ENCODE data around the gene STK33.

- no peak for TF ChIP-seq CTCF (IDR thresholded peaks at IDR 0.05)
- no peak for TF ChIP-seq POLR2A (IDR thresholded peaks at IDR 0.05)
Observed at GRCh38 chr11:8361664-8362210, 232.3 kb downstream of the STK33 start.

All from esophagus squamous epithelium (tissue), 4 donors.